Measurements from ENCODE around the gene AMER1.

AMER1 gene

GRCh38 chrX:64184396-64184795 lies 21.1 kb downstream of the AMER1 start:
- no peak for DNase-seq (ENCODE audit: low spot score)

GRCh38 chrX:64182208-64182607 lies 23.3 kb downstream of the AMER1 start:
- DNase-seq (ENCODE audit: low spot score), result no peak

GRCh38 chrX:64176876-64177275 lies 28.6 kb downstream of the AMER1 start:
- no peak for DNase-seq (ENCODE audit: low spot score)

GRCh38 chrX:64169988-64170387 lies 35.5 kb downstream of the AMER1 start:
- DNase-seq (ENCODE audit: low spot score), result no peak

- DNase-seq (ENCODE audit: low spot score), result no peak
These were observed 52.7 kb downstream of the AMER1 start for GRCh38 chrX:64152857-64153256.

GRCh38 chrX:64151911-64152310 lies 53.6 kb downstream of the AMER1 start:
- DNase-seq (ENCODE audit: low spot score), result no peak

GRCh38 chrX:64150775-64151174 lies 54.7 kb downstream of the AMER1 start:
- DNase-seq (ENCODE audit: low spot score), result no peak

Measured in HuH-7.5 (cell line).